HepG2 (cell line): ENCODE data around the gene IL1R1. TPM values are rescaled to one million over a fixed set of nuclear protein-coding genes. Genes with fewer than 3 reads are reported as not detected.

Experiments
- EEA1 ChIP-seq: sonication (generic); formaldehyde crosslinking; IDR thresholded peaks from 2 replicates; pipeline ENCODE4 v1.5.1; 2020; ENCODE audit warnings: mild to moderate bottlenecking, missing genetic modification reagents, borderline replicate concordance
- ESRRA ChIP-seq: sonication (generic); formaldehyde crosslinking; IDR thresholded peaks from 2 replicates; pipeline ENCODE4 v1.5.1; 2020; ENCODE audit warnings: mild to moderate bottlenecking, low read depth, missing genetic modification reagents
- HDAC2 ChIP-seq: sonication (generic); formaldehyde crosslinking; IDR thresholded peaks from 2 replicates; pipeline ENCODE4 v1.4.0; 2020; ENCODE audit warnings: missing genetic modification reagents
- KAT8 ChIP-seq: IDR thresholded peaks from 2 replicates; pipeline ENCODE4 v1.6.1; 2016; ENCODE audit warnings: missing genetic modification reagents, missing compliant biosample characterization
- MED1 ChIP-seq: sonication (generic); formaldehyde crosslinking; IDR thresholded peaks from 2 replicates; pipeline ENCODE4 v1.4.0; 2020; ENCODE audit warnings: missing genetic modification reagents
- MEF2D ChIP-seq: sonication (generic); formaldehyde crosslinking; IDR thresholded peaks from 2 replicates; pipeline ENCODE4 v1.5.1; 2020; ENCODE audit warnings: mild to moderate bottlenecking, missing genetic modification reagents
- PHF5A ChIP-seq: IDR thresholded peaks from one replicate; pipeline ENCODE4 v1.6.1; 2018; ENCODE audit warnings: low read depth, missing genetic modification reagents; ENCODE audit not compliant: unreplicated experiment
- PITX1 ChIP-seq: sonication (generic); formaldehyde crosslinking; IDR thresholded peaks from 2 replicates; pipeline ENCODE4 v1.5.1; 2020; ENCODE audit warnings: mild to moderate bottlenecking, missing genetic modification reagents
- PPARG ChIP-seq: conservative IDR thresholded peaks from 2 replicates; pipeline ENCODE4 v1.6.1; 2016; ENCODE audit warnings: missing biosample characterization, missing genetic modification reagents
- ZFP82 ChIP-seq: sonication (generic); formaldehyde crosslinking; IDR thresholded peaks from 2 replicates; pipeline ENCODE4 v1.5.1; 2020; ENCODE audit warnings: mild to moderate bottlenecking, missing genetic modification reagents, borderline replicate concordance
- ZNF343 ChIP-seq: sonication (generic); formaldehyde crosslinking; IDR thresholded peaks from 2 replicates; pipeline ENCODE4 v1.4.0; 2020; ENCODE audit warnings: mild to moderate bottlenecking, missing genetic modification reagents
- ZNF670 ChIP-seq: sonication (generic); formaldehyde crosslinking; IDR thresholded peaks from 2 replicates; pipeline ENCODE4 v1.8.0; 2022; ENCODE audit warnings: mild to moderate bottlenecking, missing genetic modification reagents, borderline replicate concordance
- ZSCAN25 ChIP-seq: sonication (generic); formaldehyde crosslinking; IDR thresholded peaks from 2 replicates; pipeline ENCODE4 v1.8.0; 2022; ENCODE audit warnings: mild to moderate bottlenecking, missing genetic modification reagents
- ZSCAN29 ChIP-seq: sonication (generic); formaldehyde crosslinking; conservative IDR thresholded peaks from 2 replicates; pipeline ENCODE4 v1.4.0; 2020; ENCODE audit warnings: mild to moderate bottlenecking, missing genetic modification reagents
- polyA plus RNA-seq, 8 experiments: library from polyadenylated mRNA; depleted of rRNA in 3 of 8; stranded (reverse) in 7 of 8; unstranded in 1 of 8; fragments of >200 nt; fragmentation: Illumina TruSeq in 4 of 8; extraction: Trizol in 4 of 8; gene quantifications; 2 replicates each; pipeline versions ENCODE4 v1.2.1 to v1.2.3, GENCODE V29; 2011 to 2016; ENCODE audit warnings: low read depth in 4 of 8, missing spikeins in 1 of 8, mixed read lengths in 1 of 8; ENCODE audit not compliant: insufficient read depth in 1 of 8
- total RNA-seq, 5 experiments: library from RNA; depleted of rRNA; stranded (reverse); fragments of >200 nt; fragmentation: Illumina TruSeq; extraction: Trizol; gene quantifications; 2 replicates each; pipeline ENCODE4 v1.2.3, GENCODE V29; 2016; ENCODE audit warnings: low read depth in 1 of 5
- TF ChIP-seq, protein P1 (sequence below): sonication (generic); formaldehyde crosslinking; IDR thresholded peaks from 2 replicates; pipeline ENCODE4 v1.4.0; 2020; ENCODE audit warnings: mild to moderate bottlenecking, missing genetic modification reagents
- TF ChIP-seq, protein P2 (sequence below): sonication (generic); formaldehyde crosslinking; IDR thresholded peaks from 2 replicates; pipeline ENCODE4 v1.5.0; 2020; ENCODE audit warnings: mild to moderate bottlenecking, missing genetic modification reagents, borderline replicate concordance
- TF ChIP-seq, protein P3 (sequence below): sonication (generic); formaldehyde crosslinking; IDR thresholded peaks from 2 replicates; pipeline ENCODE4 v1.4.0; 2020; ENCODE audit warnings: mild to moderate bottlenecking, missing genetic modification reagents

The IL1R1 gene
- total and polyA plus RNA-seq, 2 of the 13 experiments (the other 11 are each of a cell fraction or from before 2014, with no cell fraction given) = 38.0 to 93.1 TPM

DNA sequence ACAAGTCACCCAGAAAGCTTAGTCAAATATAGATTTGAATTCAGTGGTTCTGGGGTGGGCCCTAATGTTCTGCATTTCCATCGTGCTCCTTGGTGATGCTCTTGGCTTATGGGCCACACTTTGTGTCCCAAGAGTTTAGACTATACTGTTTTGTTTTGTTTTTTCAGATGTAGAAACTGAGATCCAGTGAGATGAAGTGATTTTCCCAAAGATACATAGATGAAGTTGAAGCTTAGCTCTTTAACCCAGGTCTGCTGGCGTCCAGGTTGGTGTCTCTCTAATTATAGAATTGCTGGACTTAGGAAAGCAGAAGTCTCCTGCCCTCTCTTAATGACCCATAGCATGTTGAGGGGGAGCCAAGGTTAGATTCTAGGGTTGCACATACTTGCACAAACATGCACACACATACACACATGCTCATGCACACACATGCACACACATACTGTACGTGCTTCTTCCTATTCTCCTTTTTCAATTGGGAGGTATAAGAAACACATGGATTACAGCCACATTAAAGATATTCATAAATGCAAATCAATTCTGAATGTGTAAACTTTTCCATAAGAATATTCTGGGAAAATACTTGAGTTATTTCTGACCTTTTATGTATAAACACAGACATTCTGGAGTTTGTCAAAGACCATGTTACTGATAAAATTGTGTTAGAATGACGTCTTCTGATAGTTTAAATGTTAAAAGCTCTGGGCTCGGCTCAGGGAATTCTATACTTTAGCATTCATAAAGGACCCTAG is 41.3 kb upstream of the IL1R1 start (continued):
- TF ChIP-seq, protein P1, sequence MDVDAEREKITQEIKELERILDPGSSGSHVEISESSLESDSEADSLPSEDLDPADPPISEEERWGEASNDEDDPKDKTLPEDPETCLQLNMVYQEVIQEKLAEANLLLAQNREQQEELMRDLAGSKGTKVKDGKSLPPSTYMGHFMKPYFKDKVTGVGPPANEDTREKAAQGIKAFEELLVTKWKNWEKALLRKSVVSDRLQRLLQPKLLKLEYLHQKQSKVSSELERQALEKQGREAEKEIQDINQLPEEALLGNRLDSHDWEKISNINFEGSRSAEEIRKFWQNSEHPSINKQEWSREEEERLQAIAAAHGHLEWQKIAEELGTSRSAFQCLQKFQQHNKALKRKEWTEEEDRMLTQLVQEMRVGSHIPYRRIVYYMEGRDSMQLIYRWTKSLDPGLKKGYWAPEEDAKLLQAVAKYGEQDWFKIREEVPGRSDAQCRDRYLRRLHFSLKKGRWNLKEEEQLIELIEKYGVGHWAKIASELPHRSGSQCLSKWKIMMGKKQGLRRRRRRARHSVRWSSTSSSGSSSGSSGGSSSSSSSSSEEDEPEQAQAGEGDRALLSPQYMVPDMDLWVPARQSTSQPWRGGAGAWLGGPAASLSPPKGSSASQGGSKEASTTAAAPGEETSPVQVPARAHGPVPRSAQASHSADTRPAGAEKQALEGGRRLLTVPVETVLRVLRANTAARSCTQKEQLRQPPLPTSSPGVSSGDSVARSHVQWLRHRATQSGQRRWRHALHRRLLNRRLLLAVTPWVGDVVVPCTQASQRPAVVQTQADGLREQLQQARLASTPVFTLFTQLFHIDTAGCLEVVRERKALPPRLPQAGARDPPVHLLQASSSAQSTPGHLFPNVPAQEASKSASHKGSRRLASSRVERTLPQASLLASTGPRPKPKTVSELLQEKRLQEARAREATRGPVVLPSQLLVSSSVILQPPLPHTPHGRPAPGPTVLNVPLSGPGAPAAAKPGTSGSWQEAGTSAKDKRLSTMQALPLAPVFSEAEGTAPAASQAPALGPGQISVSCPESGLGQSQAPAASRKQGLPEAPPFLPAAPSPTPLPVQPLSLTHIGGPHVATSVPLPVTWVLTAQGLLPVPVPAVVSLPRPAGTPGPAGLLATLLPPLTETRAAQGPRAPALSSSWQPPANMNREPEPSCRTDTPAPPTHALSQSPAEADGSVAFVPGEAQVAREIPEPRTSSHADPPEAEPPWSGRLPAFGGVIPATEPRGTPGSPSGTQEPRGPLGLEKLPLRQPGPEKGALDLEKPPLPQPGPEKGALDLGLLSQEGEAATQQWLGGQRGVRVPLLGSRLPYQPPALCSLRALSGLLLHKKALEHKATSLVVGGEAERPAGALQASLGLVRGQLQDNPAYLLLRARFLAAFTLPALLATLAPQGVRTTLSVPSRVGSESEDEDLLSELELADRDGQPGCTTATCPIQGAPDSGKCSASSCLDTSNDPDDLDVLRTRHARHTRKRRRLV (CRISPR knock-in tag) = 0 out of 2 replicates have a peak, but pooled peaks have one; percentile 39
- TF ChIP-seq ZSCAN29 = 0 out of 2 replicates have a peak, but pooled peaks have one; percentile 7
- 0 out of 2 replicates have a peak, but pooled peaks have one; percentile 22 for TF ChIP-seq ZNF670 (CRISPR knock-in tag)
- TF ChIP-seq ZNF343 (CRISPR knock-in tag) = 0 out of 2 replicates have a peak, but pooled peaks have one; percentile 31
- peak; percentile 4; the same call in 1 of the 2 replicates for TF ChIP-seq MEF2D (CRISPR knock-in tag)
- TF ChIP-seq EEA1 (CRISPR knock-in tag) = no peak
- TF ChIP-seq, protein P2, sequence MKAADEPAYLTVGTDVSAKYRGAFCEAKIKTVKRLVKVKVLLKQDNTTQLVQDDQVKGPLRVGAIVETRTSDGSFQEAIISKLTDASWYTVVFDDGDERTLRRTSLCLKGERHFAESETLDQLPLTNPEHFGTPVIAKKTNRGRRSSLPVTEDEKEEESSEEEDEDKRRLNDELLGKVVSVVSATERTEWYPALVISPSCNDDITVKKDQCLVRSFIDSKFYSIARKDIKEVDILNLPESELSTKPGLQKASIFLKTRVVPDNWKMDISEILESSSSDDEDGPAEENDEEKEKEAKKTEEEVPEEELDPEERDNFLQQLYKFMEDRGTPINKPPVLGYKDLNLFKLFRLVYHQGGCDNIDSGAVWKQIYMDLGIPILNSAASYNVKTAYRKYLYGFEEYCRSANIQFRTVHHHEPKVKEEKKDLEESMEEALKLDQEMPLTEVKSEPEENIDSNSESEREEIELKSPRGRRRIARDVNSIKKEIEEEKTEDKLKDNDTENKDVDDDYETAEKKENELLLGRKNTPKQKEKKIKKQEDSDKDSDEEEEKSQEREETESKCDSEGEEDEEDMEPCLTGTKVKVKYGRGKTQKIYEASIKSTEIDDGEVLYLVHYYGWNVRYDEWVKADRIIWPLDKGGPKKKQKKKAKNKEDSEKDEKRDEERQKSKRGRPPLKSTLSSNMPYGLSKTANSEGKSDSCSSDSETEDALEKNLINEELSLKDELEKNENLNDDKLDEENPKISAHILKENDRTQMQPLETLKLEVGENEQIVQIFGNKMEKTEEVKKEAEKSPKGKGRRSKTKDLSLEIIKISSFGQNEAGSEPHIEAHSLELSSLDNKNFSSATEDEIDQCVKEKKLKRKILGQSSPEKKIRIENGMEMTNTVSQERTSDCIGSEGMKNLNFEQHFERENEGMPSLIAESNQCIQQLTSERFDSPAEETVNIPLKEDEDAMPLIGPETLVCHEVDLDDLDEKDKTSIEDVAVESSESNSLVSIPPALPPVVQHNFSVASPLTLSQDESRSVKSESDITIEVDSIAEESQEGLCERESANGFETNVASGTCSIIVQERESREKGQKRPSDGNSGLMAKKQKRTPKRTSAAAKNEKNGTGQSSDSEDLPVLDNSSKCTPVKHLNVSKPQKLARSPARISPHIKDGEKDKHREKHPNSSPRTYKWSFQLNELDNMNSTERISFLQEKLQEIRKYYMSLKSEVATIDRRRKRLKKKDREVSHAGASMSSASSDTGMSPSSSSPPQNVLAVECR = 0 out of 2 replicates have a peak, but pooled peaks have one; percentile 2
- TF ChIP-seq, protein P3, sequence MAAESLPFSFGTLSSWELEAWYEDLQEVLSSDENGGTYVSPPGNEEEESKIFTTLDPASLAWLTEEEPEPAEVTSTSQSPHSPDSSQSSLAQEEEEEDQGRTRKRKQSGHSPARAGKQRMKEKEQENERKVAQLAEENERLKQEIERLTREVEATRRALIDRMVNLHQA (CRISPR knock-in tag) = 0 out of 2 replicates have a peak, but pooled peaks have one; percentile 19
- TF ChIP-seq ESRRA = 0 out of 2 replicates have a peak, but pooled peaks have one; percentile 0
- peak; percentile 20 for TF ChIP-seq PHF5A (CRISPR knock-in tag)
- TF ChIP-seq PITX1 (CRISPR knock-in tag) = 0 out of 2 replicates have a peak, but pooled peaks have one; percentile 2
- TF ChIP-seq MED1 (CRISPR knock-in tag) = no peak
- TF ChIP-seq ZSCAN25 (CRISPR knock-in tag) = 0 out of 2 replicates have a peak, but pooled peaks have one; percentile 6
- TF ChIP-seq PPARG (CRISPR knock-in tag) = no peak
- peak; percentile 4; the same call in 1 of the 2 replicates for TF ChIP-seq KAT8 (CRISPR knock-in tag)
- peak; percentile 81; the same call in 1 of the 2 replicates for TF ChIP-seq ZFP82 (CRISPR knock-in tag)
- TF ChIP-seq HDAC2 (CRISPR knock-in tag) = no peak
